ENCODE measurements around the gene TESK2.

DNA sequence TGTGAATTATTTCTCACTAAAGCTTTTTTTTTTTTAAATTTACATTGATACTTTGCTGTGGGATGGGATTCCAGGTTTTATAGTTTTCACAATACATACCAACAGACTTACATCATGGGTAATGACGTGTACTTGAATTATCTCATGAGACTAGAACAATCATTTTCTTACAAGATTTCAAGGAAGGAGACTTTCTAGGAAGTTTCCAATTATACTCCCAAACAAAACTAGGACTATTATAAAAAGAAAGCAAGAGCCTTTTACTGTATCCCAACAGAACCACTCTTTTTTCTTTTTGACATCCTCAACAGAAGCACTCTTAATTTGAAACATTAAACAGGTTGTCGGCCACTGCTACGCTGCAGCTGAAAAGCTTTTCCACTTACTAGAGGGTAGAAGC lies 48.7 kb downstream of the TESK2 start:
- no peak for TF ChIP-seq POLR2A (IDR thresholded peaks at IDR 0.05)
- TF ChIP-seq, protein P1, sequence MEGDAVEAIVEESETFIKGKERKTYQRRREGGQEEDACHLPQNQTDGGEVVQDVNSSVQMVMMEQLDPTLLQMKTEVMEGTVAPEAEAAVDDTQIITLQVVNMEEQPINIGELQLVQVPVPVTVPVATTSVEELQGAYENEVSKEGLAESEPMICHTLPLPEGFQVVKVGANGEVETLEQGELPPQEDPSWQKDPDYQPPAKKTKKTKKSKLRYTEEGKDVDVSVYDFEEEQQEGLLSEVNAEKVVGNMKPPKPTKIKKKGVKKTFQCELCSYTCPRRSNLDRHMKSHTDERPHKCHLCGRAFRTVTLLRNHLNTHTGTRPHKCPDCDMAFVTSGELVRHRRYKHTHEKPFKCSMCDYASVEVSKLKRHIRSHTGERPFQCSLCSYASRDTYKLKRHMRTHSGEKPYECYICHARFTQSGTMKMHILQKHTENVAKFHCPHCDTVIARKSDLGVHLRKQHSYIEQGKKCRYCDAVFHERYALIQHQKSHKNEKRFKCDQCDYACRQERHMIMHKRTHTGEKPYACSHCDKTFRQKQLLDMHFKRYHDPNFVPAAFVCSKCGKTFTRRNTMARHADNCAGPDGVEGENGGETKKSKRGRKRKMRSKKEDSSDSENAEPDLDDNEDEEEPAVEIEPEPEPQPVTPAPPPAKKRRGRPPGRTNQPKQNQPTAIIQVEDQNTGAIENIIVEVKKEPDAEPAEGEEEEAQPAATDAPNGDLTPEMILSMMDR (IDR thresholded peaks at IDR 0.05 in 8 of 11, conservative IDR thresholded peaks at IDR 0.05 in 3 of 11) = no peak
- TF ChIP-seq POLR2AphosphoS5 (IDR thresholded peaks at IDR 0.05) = no peak
